Adrenal gland (tissue), 5 donors: Measurements from ENCODE around the gene FBLN2.

Source experiments
- CTCF ChIP-seq, 6 experiments: fragments of 450-650 bp in 4 of 6; fragments of 200-600 bp in 2 of 6; sonication (generic) in 1 of 6; IDR thresholded peaks; 1 replicate in 5 of 6; 2 replicates in 1 of 6; pipeline versions ENCODE4 v1.5.1 to v1.8.0; 2016 to 2021; ENCODE audit warnings: antibody characterized with exemption in 6 of 6, mild to moderate bottlenecking in 2 of 6, moderate library complexity in 1 of 6
- POLR2A ChIP-seq, 2 donors: fragments of 450-650 bp; IDR thresholded peaks; one replicate each; pipeline ENCODE4 v1.6.1; 2017; ENCODE audit warnings: antibody characterized with exemption in 2 of 2, mild to moderate bottlenecking in 2 of 2, moderate library complexity in 1 of 2
- donor health status: DM: no; HTN: no; CAD: no.

DNA sequence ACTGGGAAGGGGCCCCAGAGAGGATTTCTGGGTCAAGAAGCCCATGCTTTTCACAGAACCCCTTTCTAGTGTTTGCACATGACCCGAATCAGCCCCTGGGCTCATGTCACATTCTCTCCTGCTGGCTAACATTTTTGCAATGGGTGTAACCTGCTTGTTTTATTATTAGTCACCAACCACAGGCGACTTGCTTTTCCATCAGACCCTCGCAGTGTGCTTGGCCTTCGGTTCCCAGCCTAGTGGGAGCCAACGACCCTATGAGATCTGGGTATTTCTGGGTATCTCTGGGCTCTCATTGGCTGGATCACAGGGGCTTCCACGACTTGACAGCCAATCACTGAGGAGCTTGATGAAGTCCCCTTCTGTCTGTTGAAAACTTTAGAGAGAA lies 11.0 kb upstream of the FBLN2 start:
- TF ChIP-seq CTCF (IDR thresholded peaks at IDR 0.05): no peak
- TF ChIP-seq POLR2A (IDR thresholded peaks at IDR 0.05): no peak
